ENCODE results near the gene EPHA5. TPM values are rescaled to one million over a fixed set of nuclear protein-coding genes. Genes with fewer than 3 reads are reported as not detected.
A peak's percentile ranks its signal among the peaks of the same experiment; 100 is the strongest.

Gene EPHA5
- total RNA-seq, 1 donor, result 0.43 TPM

GRCh38 chr4:65393078-65393477, 277.2 kb downstream of the EPHA5 start:
- no peak overlapping the region for H3K4me3 ChIP-seq (ENCODE audit: low read depth, low read length)
- DNase-seq (ENCODE audit: low read depth), result no peak
- no peak for TF ChIP-seq CTCF (IDR thresholded peaks at IDR 0.05; ENCODE audit: insufficient read depth, low read depth, low read length)

GRCh38 chr4:65392488-65392887, 277.8 kb downstream of the EPHA5 start:
- H3K4me3 ChIP-seq (ENCODE audit: low read depth, low read length), result no peak overlapping the region
- DNase-seq (ENCODE audit: low read depth), result no peak
- TF ChIP-seq CTCF (IDR thresholded peaks at IDR 0.05; ENCODE audit: insufficient read depth, low read depth, low read length), result no peak

GRCh38 chr4:65391814-65392213, 278.5 kb downstream of the EPHA5 start:
- DNase-seq (ENCODE audit: low read depth), result peak; percentile 4
- H3K4me3 ChIP-seq (ENCODE audit: low read depth, low read length), result no peak overlapping the region
- TF ChIP-seq CTCF (IDR thresholded peaks at IDR 0.05; ENCODE audit: insufficient read depth, low read depth, low read length), result no peak

GRCh38 chr4:65391382-65391781, 278.9 kb downstream of the EPHA5 start:
- TF ChIP-seq CTCF (IDR thresholded peaks at IDR 0.05; ENCODE audit: insufficient read depth, low read depth, low read length), result no peak
- DNase-seq (ENCODE audit: low read depth), result no peak

GRCh38 chr4:65386927-65387326, 283.4 kb downstream of the EPHA5 start:
- H3K4me3 ChIP-seq (ENCODE audit: low read depth, low read length), result no peak overlapping the region
- no peak for TF ChIP-seq CTCF (IDR thresholded peaks at IDR 0.05; ENCODE audit: insufficient read depth, low read depth, low read length)
- no peak for DNase-seq (ENCODE audit: low read depth)

More at GRCh38 chr4:65391382-65391781, 278.9 kb downstream of the EPHA5 start:
- no peak overlapping the region for H3K4me3 ChIP-seq (ENCODE audit: low read depth, low read length)

GRCh38 chr4:65383589-65384305, 286.5 kb downstream of the EPHA5 start:
- H3K4me3 ChIP-seq (ENCODE audit: low read depth, low read length), result no peak overlapping the region
- no peak for DNase-seq (ENCODE audit: low read depth)
- TF ChIP-seq CTCF (IDR thresholded peaks at IDR 0.05; ENCODE audit: insufficient read depth, low read depth, low read length), result no peak

GRCh38 chr4:65381648-65382047, 288.6 kb downstream of the EPHA5 start:
- no peak overlapping the region for H3K4me3 ChIP-seq (ENCODE audit: low read depth, low read length)
- no peak for DNase-seq (ENCODE audit: low read depth)
- no peak for TF ChIP-seq CTCF (IDR thresholded peaks at IDR 0.05; ENCODE audit: insufficient read depth, low read depth, low read length)
